Astrocyte (in vitro differentiated cells and primary cell): ENCODE measurements around the gene RBPJL.

Source experiments
- EZH2 ChIP-seq: IDR thresholded peaks from 2 replicates; pipeline ENCODE4 v1.6.1; 2012; ENCODE audit warnings: mild to moderate bottlenecking, low read length, inconsistent platforms; ENCODE audit not compliant: insufficient read depth
- TF ChIP-seq, protein P1 (sequence below): IDR thresholded peaks from 2 replicates; pipeline ENCODE4 v1.5.1; 2011; ENCODE audit warnings: low read depth, mild to moderate bottlenecking, inconsistent platforms, low read length, moderate library complexity; ENCODE audit not compliant: insufficient read depth

DNA sequence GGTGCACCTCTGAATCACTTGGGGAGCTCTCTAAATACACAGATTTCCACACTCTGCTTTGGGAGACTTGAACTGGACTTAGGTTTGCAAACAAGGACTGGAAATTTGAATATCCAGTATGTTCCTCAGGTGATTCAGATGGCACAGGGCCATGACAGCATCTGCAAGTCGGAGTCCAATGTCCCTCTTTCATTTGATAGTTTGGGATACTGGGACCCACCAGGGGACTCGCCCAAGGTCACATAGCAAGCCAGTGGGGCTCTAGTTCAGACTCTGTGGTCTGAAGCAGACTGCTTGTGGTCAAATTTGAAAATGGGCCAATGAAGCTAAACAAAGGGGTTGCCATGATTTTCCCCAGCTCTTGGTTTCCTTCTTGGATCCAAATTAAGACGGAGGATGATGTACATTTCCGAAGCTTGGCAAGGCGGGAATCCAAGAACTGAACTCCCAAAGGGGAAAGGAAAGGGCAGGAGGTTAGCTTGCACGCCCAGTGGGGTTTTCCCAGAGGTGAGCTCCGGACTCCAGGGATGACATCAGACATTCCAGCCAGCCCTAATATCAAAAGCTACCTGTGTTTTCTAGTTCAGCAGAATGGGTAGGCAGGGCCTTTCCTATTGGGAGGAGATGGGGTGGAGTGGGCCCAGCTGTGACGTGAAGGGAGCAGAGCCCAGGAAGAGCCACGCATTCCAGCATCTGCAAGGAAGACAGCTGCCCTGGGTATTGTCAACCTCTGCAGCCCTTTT, 52.9 kb downstream of the RBPJL start:
- TF ChIP-seq, protein P1, sequence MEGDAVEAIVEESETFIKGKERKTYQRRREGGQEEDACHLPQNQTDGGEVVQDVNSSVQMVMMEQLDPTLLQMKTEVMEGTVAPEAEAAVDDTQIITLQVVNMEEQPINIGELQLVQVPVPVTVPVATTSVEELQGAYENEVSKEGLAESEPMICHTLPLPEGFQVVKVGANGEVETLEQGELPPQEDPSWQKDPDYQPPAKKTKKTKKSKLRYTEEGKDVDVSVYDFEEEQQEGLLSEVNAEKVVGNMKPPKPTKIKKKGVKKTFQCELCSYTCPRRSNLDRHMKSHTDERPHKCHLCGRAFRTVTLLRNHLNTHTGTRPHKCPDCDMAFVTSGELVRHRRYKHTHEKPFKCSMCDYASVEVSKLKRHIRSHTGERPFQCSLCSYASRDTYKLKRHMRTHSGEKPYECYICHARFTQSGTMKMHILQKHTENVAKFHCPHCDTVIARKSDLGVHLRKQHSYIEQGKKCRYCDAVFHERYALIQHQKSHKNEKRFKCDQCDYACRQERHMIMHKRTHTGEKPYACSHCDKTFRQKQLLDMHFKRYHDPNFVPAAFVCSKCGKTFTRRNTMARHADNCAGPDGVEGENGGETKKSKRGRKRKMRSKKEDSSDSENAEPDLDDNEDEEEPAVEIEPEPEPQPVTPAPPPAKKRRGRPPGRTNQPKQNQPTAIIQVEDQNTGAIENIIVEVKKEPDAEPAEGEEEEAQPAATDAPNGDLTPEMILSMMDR, result no peak
- no peak for TF ChIP-seq EZH2
